Effector memory CD4-positive, alpha-beta T cell (primary cell): ENCODE measurements around the gene KAT8.
A peak's percentile ranks its signal among the peaks of the same experiment; 100 is the strongest.
"Not testable (repeated sequence)": the region's sequence is repeated elsewhere in the genome, so short reads cannot be mapped to it uniquely, and the experiment has no call there.

ENCODE experiments used
- DNase-seq, 3 donors: peaks; one replicate each; pipeline ENCODE4 v3.0.0-alpha.2; 2020
- H3K27ac ChIP-seq: 2 replicates; pipeline ENCODE4 v1.7.0; 2013; ENCODE audit warnings: mild to moderate bottlenecking, low read length, moderate library complexity; ENCODE audit not compliant: insufficient read depth, poor library complexity, severe bottlenecking
- H3K27me3 ChIP-seq: replicated peaks from 2 replicates; pipeline ENCODE4 v1.7.0; 2013; ENCODE audit warnings: mild to moderate bottlenecking, low read length; ENCODE audit not compliant: insufficient read depth, control insufficient read depth, poor library complexity, severe bottlenecking
- H3K36me3 ChIP-seq: 2 replicates; pipeline ENCODE4 v1.7.0; 2013; ENCODE audit warnings: mild to moderate bottlenecking, low read length, moderate library complexity; ENCODE audit not compliant: control insufficient read depth, insufficient read depth
- H3K4me1 ChIP-seq: 2 replicates; pipeline ENCODE4 v1.7.0; 2013; ENCODE audit warnings: low read length, mild to moderate bottlenecking; ENCODE audit not compliant: control insufficient read depth, insufficient read depth, poor library complexity, severe bottlenecking
- H3K4me3 ChIP-seq: 2 replicates; pipeline ENCODE4 v1.7.0; 2013; ENCODE audit warnings: low read length, low read depth, mild to moderate bottlenecking; ENCODE audit not compliant: insufficient read depth, poor library complexity, severe bottlenecking
- H3K9me3 ChIP-seq: 2 replicates; pipeline ENCODE4 v1.7.0; 2013; ENCODE audit warnings: mild to moderate bottlenecking, low read length, moderate library complexity; ENCODE audit not compliant: control insufficient read depth

Gene KAT8

GRCh38 chr16:31138621-31139578 lies 21.4 kb downstream of the KAT8 start:
- Histone ChIP-seq H3K9me3 (no peaks in the 10 kb centered on the region), H3K27me3 (no peaks in the 10 kb centered on the region), H3K4me3 (no peak overlapping the region), H3K4me1 (no peaks in the 10 kb centered on the region), H3K36me3 (no peaks in the 10 kb centered on the region), H3K27ac (no peak overlapping the region)
- DNase-seq: no peak

- H3K4me1 ChIP-seq, DNase-seq, H3K27ac ChIP-seq, H3K27me3 ChIP-seq, H3K36me3 ChIP-seq, H3K9me3 ChIP-seq, H3K4me3 ChIP-seq: not testable (repeated sequence)
Observed at GRCh38 chr16:31141071-31141469, 23.6 kb downstream of the KAT8 start.

GRCh38 chr16:31141489-31142108 lies 24.1 kb downstream of the KAT8 start:
- DNase-seq: no peak
- peak overlapping the region; percentile 62 for H3K27ac ChIP-seq
- H3K4me1 ChIP-seq: no peaks in the 10 kb centered on the region
- H3K27me3 ChIP-seq: no peaks in the 10 kb centered on the region
- H3K36me3 ChIP-seq: no peaks in the 10 kb centered on the region
- no peaks in the 10 kb centered on the region for H3K9me3 ChIP-seq
- peak overlapping the region; percentile 9 for H3K4me3 ChIP-seq

GRCh38 chr16:31142109-31143010 lies 24.9 kb downstream of the KAT8 start:
- Histone ChIP-seq H3K27ac (peak overlapping the region; percentile 62), H3K27me3 (no peaks in the 10 kb centered on the region), H3K9me3 (no peaks in the 10 kb centered on the region), H3K4me1 (no peaks in the 10 kb centered on the region), H3K36me3 (no peaks in the 10 kb centered on the region), H3K4me3 (peak overlapping the region; percentile 20)
- DNase-seq: peak; percentile 93 to 96 (median 94)

- Histone ChIP-seq H3K27ac (peak overlapping the region; percentile 62), H3K4me1 (no peaks in the 10 kb centered on the region), H3K9me3 (no peaks in the 10 kb centered on the region), H3K4me3 (peak overlapping the region; percentile 20), H3K36me3 (no peaks in the 10 kb centered on the region), H3K27me3 (no peaks in the 10 kb centered on the region)
- DNase-seq: no peak
Observed at GRCh38 chr16:31143011-31143693, 25.7 kb downstream of the KAT8 start.

GRCh38 chr16:31143694-31144148 lies 26.3 kb downstream of the KAT8 start:
- Histone ChIP-seq H3K27me3 (no peaks in the 10 kb centered on the region), H3K9me3 (no peaks in the 10 kb centered on the region), H3K36me3 (no peaks in the 10 kb centered on the region), H3K27ac (no peak overlapping the region), H3K4me1 (no peaks in the 10 kb centered on the region), H3K4me3 (no peak overlapping the region)
- no peak for DNase-seq

GRCh38 chr16:31144418-31144817 lies 27.0 kb downstream of the KAT8 start:
- H3K4me3 ChIP-seq, DNase-seq, H3K4me1 ChIP-seq, H3K27me3 ChIP-seq, H3K9me3 ChIP-seq, H3K36me3 ChIP-seq, H3K27ac ChIP-seq: not testable (repeated sequence)

- H3K4me1 ChIP-seq: no peaks in the 10 kb centered on the region
- no peak overlapping the region for H3K27ac ChIP-seq
- no peaks in the 10 kb centered on the region for H3K9me3 ChIP-seq
- H3K36me3 ChIP-seq: no peaks in the 10 kb centered on the region
- no peaks in the 10 kb centered on the region for H3K27me3 ChIP-seq
- no peak overlapping the region for H3K4me3 ChIP-seq
- DNase-seq: no peak
Observed at GRCh38 chr16:31145398-31145990, 28.0 kb downstream of the KAT8 start.

- H3K4me3 ChIP-seq: no peak overlapping the region
- no peak overlapping the region for H3K27ac ChIP-seq
- no peaks in the 10 kb centered on the region for H3K4me1 ChIP-seq
Observed at GRCh38 chr16:31147574-31147973, 30.1 kb downstream of the KAT8 start.

More at GRCh38 chr16:31147574-31147973, 30.1 kb downstream of the KAT8 start:
- Histone ChIP-seq H3K27me3 (no peaks in the 10 kb centered on the region), H3K9me3 (no peaks in the 10 kb centered on the region), H3K36me3 (no peaks in the 10 kb centered on the region)
- no peak for DNase-seq
